Right lobe of liver (tissue), 6 donors: Measurements from ENCODE around the gene MARCHF5. TPM values are rescaled to one million over a fixed set of nuclear protein-coding genes. Genes with fewer than 3 reads are reported as not detected.

ENCODE experiments used
- ATAC-seq, 4 donors: fragments of 200-7000 bp; cut with Tn5 transposase; one replicate each; pipeline ENCODE4 v1.9.1; 2020; ENCODE audit warnings: mild to moderate bottlenecking in 4 of 4, moderate library complexity in 4 of 4
- DNase-seq, 3 donors: peaks; one replicate each; pipeline ENCODE4 v3.0.0-alpha.2; 2020
- H3K27ac ChIP-seq, 3 donors: fragments of 200-600 bp; one replicate each; pipeline ENCODE4 v1.8.0; 2022
- H3K27me3 ChIP-seq, 2 donors: fragments of 200-600 bp; one replicate each; pipeline ENCODE4 v1.8.0; 2022
- H3K36me3 ChIP-seq, 4 donors: fragments of 200-600 bp; sonication (generic) in 1 of 4; one replicate each; pipeline versions ENCODE4 v1.5.1 to v1.8.0; 2017 to 2022; ENCODE audit warnings: control low read depth in 1 of 4
- H3K4me1 ChIP-seq, 4 donors: fragments of 200-600 bp; sonication (generic) in 1 of 4; one replicate each; pipeline versions ENCODE4 v1.5.1 to v1.8.0; 2017 to 2022; ENCODE audit warnings: control low read depth in 1 of 4
- H3K4me3 ChIP-seq, 3 donors: fragments of 200-600 bp; one replicate each; pipeline ENCODE4 v1.8.0; 2022
- H3K9me3 ChIP-seq, 4 donors: fragments of 200-600 bp; sonication (generic) in 1 of 4; one replicate each; pipeline versions ENCODE4 v1.5.1 to v1.8.0; 2017 to 2022; ENCODE audit warnings: control low read depth in 1 of 4
- CTCF ChIP-seq, 4 donors: fragments of 200-600 bp in 3 of 4; fragments of 450-650 bp in 1 of 4; IDR thresholded peaks; one replicate each; pipeline versions ENCODE4 v1.5.1 to v1.8.0; 2016 to 2022; ENCODE audit warnings: antibody characterized with exemption in 4 of 4, mild to moderate bottlenecking in 2 of 4
- POLR2A ChIP-seq: fragments of 450-650 bp; IDR thresholded peaks from one replicate; pipeline ENCODE4 v1.6.1; 2017; ENCODE audit warnings: antibody characterized with exemption, mild to moderate bottlenecking
- WGBS: methylation state at CpG from one replicate; pipeline ENCODE4 v1.1.6; 2018; ENCODE audit warnings: low coverage, low lambda C conversion rate; ENCODE audit not compliant: insufficient coverage; ENCODE audit errors: missing lambda C conversion rate; 5-methylcytosine and 5-hydroxymethylcytosine counted together
- intact Hi-C, 2 donors: fragments of 100-400 bp; cut with DNase I; formaldehyde crosslinking; loops; one replicate each; pipeline versions ENCODE4 v1.11.2 to v1.14.1; 2022
- total RNA-seq, 6 experiments: library from RNA; depleted of rRNA in 2 of 6; stranded (reverse); fragments of >200 nt in 2 of 6; fragmentation: NEBNext Ultra II Directional in 3 of 6; extraction: Animal tissue kit (Norgen Biotek cat#: 25700) in 3 of 6; gene quantifications; one replicate each; pipeline versions ENCODE4 v1.1.0 to v1.2.4, GENCODE V29; 2016 to 2023
- donor health status: DM: no; HTN: yes; CAD: no.
- donor health status: DM: no; HTN: no; CAD: no.
- donor health status: DM: no; HTN: no; CAD: no.
- donor health status: DM: no; HTN: yes; CAD: no.
- donor health status: DM: no; HTN: yes; CAD: no.

The MARCHF5 gene
- total RNA-seq, 6 experiments from 2014 or later = 14.6 to 26.5 (median 23.8) TPM

DNA sequence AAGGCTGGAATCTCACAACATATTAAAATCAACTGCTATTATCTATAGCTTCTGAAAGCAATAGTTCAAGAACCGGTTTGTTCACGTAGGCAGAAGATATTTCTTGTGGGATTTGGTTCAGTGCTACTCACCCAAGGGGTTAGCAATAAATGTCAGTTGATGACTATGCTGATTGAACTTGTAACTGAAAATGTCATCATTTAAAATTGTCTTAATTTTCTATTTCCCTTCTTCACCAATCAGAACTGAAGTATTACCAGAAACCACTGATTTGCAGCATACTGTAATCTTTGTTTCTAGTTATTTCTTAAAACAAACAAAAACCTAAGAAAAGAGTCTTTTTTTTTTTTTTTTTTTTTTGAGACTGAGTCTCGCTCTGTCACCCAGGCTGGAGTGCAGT, 46.2 kb upstream of the MARCHF5 start:
- H3K9me3 ChIP-seq = no peaks in the 10 kb centered on the region
- intact Hi-C loops = no loop called here
- 71% methylated on average over 3 of the region's 3 CpGs for WGBS
- DNase-seq (no peak), ATAC-seq (no peak)
- peaks cover 0 to 13% (median 4%) of the 10 kb centered on the region in 4 donors for H3K4me1 ChIP-seq
- no peaks in the 10 kb centered on the region for H3K27me3 ChIP-seq
- H3K27ac ChIP-seq = no peak overlapping the region
- no peaks in the 10 kb centered on the region for H3K36me3 ChIP-seq
- H3K4me3 ChIP-seq = no peak overlapping the region
- no peak for TF ChIP-seq CTCF (IDR thresholded peaks at IDR 0.05)
- no peak for TF ChIP-seq POLR2A

GRCh38 chr10:92248566-92248965, 42.4 kb upstream of the MARCHF5 start:
- TF ChIP-seq POLR2A (no peak), CTCF (IDR thresholded peaks at IDR 0.05) (no peak)
- Histone ChIP-seq H3K27me3 (no peaks in the 10 kb centered on the region), H3K27ac (no peak overlapping the region), H3K4me1 (peaks cover 0 to 5% (median 0%) of the 10 kb centered on the region in 4 donors), H3K9me3 (no peaks in the 10 kb centered on the region), H3K4me3 (no peak overlapping the region), H3K36me3 (no peaks in the 10 kb centered on the region)
- DNase-seq = no peak
- ATAC-seq = no peak
- WGBS = 83% methylated on average over 2 of the region's 2 CpGs
- intact Hi-C loops = no loop called here

GRCh38 chr10:92263396-92263795, 27.6 kb upstream of the MARCHF5 start:
- H3K36me3 ChIP-seq = no peaks in the 10 kb centered on the region
- no peak for DNase-seq
- no peak overlapping the region for H3K4me3 ChIP-seq
- no peaks in the 10 kb centered on the region for H3K4me1 ChIP-seq
- TF ChIP-seq POLR2A (no peak), CTCF (IDR thresholded peaks at IDR 0.05) (no peak)
- H3K27ac ChIP-seq = no peak overlapping the region
- no peak for ATAC-seq
- intact Hi-C loops = no loop called here
- no peaks in the 10 kb centered on the region for H3K27me3 ChIP-seq
- WGBS = 97% methylated on average over 2 of the region's 2 CpGs
- no peaks in the 10 kb centered on the region for H3K9me3 ChIP-seq

- Histone ChIP-seq H3K9me3 (no peaks in the 10 kb centered on the region), H3K36me3 (no peaks in the 10 kb centered on the region), H3K27ac (no peak overlapping the region), H3K27me3 (no peaks in the 10 kb centered on the region), H3K4me1 (no peaks in the 10 kb centered on the region), H3K4me3 (no peak overlapping the region)
- 100% methylated on average over 2 of the region's 2 CpGs for WGBS
- TF ChIP-seq POLR2A = no peak
- TF ChIP-seq CTCF (IDR thresholded peaks at IDR 0.05) = no peak
- no peak for DNase-seq
- ATAC-seq = no peak
- intact Hi-C loops = no loop called here
Measured at GRCh38 chr10:92264249-92264648, 26.7 kb upstream of the MARCHF5 start.

- DNase-seq (no peak), ATAC-seq (no peak)
- no peaks in the 10 kb centered on the region for H3K27me3 ChIP-seq
- no peaks in the 10 kb centered on the region for H3K36me3 ChIP-seq
- H3K4me3 ChIP-seq = no peak overlapping the region
- H3K9me3 ChIP-seq = no peaks in the 10 kb centered on the region
- no peaks in the 10 kb centered on the region for H3K4me1 ChIP-seq
- no peak overlapping the region for H3K27ac ChIP-seq
- TF ChIP-seq CTCF (IDR thresholded peaks at IDR 0.05) (no peak), POLR2A (no peak)
- 88% methylated on average over 1 of the region's 2 CpGs for WGBS
- intact Hi-C loops = no loop called here
Measured at GRCh38 chr10:92265687-92266258, 25.2 kb upstream of the MARCHF5 start.
